IMR-90 (cell line): ENCODE data around the gene ACVR1. TPM values are rescaled to one million over a fixed set of nuclear protein-coding genes. Genes with fewer than 3 reads are reported as not detected.

Experiments
- ATAC-seq: fragments of 200-7000 bp; cut with Tn5 transposase; 2 replicates; pipeline ENCODE4 v1.9.1; 2020; ENCODE audit warnings: low read depth, mild to moderate bottlenecking, moderate library complexity
- BruUV-seq: library from RNA; stranded (reverse); fragments of 400-500 nt; replicated peaks from 2 replicates; lab custom pipeline; 2021; lab: Mats Ljungman, UMichigan
- CTCF ChIA-PET: fragments of 300-600 bp; formaldehyde crosslinking; extraction: SDS; loops from one replicate; lab custom pipeline; 2021; ENCODE audit warnings: antibody characterized with exemption; lab: Yijun Ruan, JAX
- POLR2A ChIA-PET: fragments of 300-600 bp; sonication (Branson Sonifier 250); formaldehyde crosslinking; loops from one replicate; lab custom pipeline; 2022; ENCODE audit warnings: antibody characterized with exemption; ENCODE audit not compliant: unreplicated experiment; lab: Charles Lee
- DNase-seq: peaks from one replicate; pipeline ENCODE4 v3.0.0; 2013
- H2AFZ ChIP-seq: replicated peaks from 2 replicates; pipeline ENCODE3; 2013; ENCODE audit warnings: low read length, mild to moderate bottlenecking; ENCODE audit not compliant: poor library complexity
- H2AK5ac ChIP-seq: 2 replicates; pipeline ENCODE4 v1.6.1; 2013; ENCODE audit warnings: low read depth, low read length, inconsistent platforms
- H2AK9ac ChIP-seq: replicated peaks from 2 replicates; pipeline ENCODE3; 2013; ENCODE audit warnings: mild to moderate bottlenecking, low read depth, low read length, moderate library complexity; ENCODE audit not compliant: poor library complexity
- H2BK120ac ChIP-seq: 2 replicates; pipeline ENCODE4 v1.6.1; 2013; ENCODE audit warnings: low read depth, low read length, inconsistent platforms
- H2BK15ac ChIP-seq: 3 replicates; pipeline ENCODE4 v1.6.1; 2013; ENCODE audit warnings: low read depth, low read length, inconsistent platforms
- H2BK20ac ChIP-seq: 2 replicates; pipeline ENCODE4 v1.6.1; 2013; ENCODE audit warnings: low read depth, mild to moderate bottlenecking, inconsistent platforms, low read length, moderate library complexity
- H2BK5ac ChIP-seq: 2 replicates; pipeline ENCODE4 v1.6.1; 2013; ENCODE audit warnings: mild to moderate bottlenecking, low read depth, low read length, inconsistent platforms; ENCODE audit not compliant: poor library complexity, severe bottlenecking
- H3K14ac ChIP-seq: replicated peaks from 2 replicates; pipeline ENCODE4 v1.6.1; 2013; ENCODE audit warnings: low read depth, low read length, inconsistent platforms
- H3K18ac ChIP-seq: 2 replicates; pipeline ENCODE4 v1.6.1; 2013; ENCODE audit warnings: low read depth, low read length, control low read depth
- H3K23ac ChIP-seq: 2 replicates; pipeline ENCODE4 v1.6.1; 2013; ENCODE audit warnings: low read depth, low read length, inconsistent platforms
- H3K27ac ChIP-seq: 2 replicates; pipeline ENCODE4 v1.5.1; 2013; ENCODE audit warnings: mild to moderate bottlenecking, control low read depth, low read length; ENCODE audit not compliant: insufficient read depth
- H3K27me3 ChIP-seq: 2 replicates; pipeline ENCODE4 v1.6.1; 2013; ENCODE audit warnings: low read length; ENCODE audit not compliant: control insufficient read depth, insufficient read depth
- H3K36me3 ChIP-seq: 2 replicates; pipeline ENCODE4 v1.6.1; 2013; ENCODE audit warnings: low read length, mixed read lengths; ENCODE audit not compliant: control insufficient read depth, insufficient read depth
- H3K4ac ChIP-seq: 2 replicates; pipeline ENCODE4 v1.6.1; 2013; ENCODE audit warnings: low read depth, low read length, inconsistent platforms
- H3K4me1 ChIP-seq: 2 replicates; pipeline ENCODE4 v1.6.1; 2013; ENCODE audit warnings: low read length, mixed read lengths; ENCODE audit not compliant: control insufficient read depth, insufficient read depth
- H3K4me2 ChIP-seq: 2 replicates; pipeline ENCODE4 v1.6.1; 2013; ENCODE audit warnings: low read depth, mild to moderate bottlenecking, control low read depth, low read length, moderate library complexity
- H3K4me3 ChIP-seq: 2 replicates; pipeline ENCODE4 v1.5.1; 2013; ENCODE audit warnings: low read depth, mild to moderate bottlenecking, control low read depth, low read length, moderate library complexity; ENCODE audit not compliant: insufficient read depth
- H3K56ac ChIP-seq: 2 replicates; pipeline ENCODE4 v1.6.1; 2013; ENCODE audit warnings: low read length, inconsistent platforms; ENCODE audit not compliant: insufficient read depth; ENCODE audit errors: extremely low read depth
- H3K79me1 ChIP-seq, 2 experiments: 2 replicates each; pipeline ENCODE4 v1.6.1; 2013; ENCODE audit warnings: low read length in 2 of 2, inconsistent platforms in 1 of 2, low read depth in 1 of 2
- H3K9ac ChIP-seq: 2 replicates; pipeline ENCODE4 v1.6.1; 2013; ENCODE audit warnings: low read depth, low read length, control low read depth
- H3K9me1 ChIP-seq: 2 replicates; pipeline ENCODE4 v1.6.1; 2013; ENCODE audit warnings: low read length, inconsistent platforms; ENCODE audit not compliant: insufficient read depth
- H3K9me3 ChIP-seq: 2 replicates; pipeline ENCODE4 v1.6.1; 2013; ENCODE audit warnings: low read length; ENCODE audit not compliant: control insufficient read depth, insufficient read depth
- H4K20me1 ChIP-seq: 2 replicates; pipeline ENCODE4 v1.6.1; 2013; ENCODE audit warnings: low read length, inconsistent platforms; ENCODE audit not compliant: insufficient read depth
- H4K5ac ChIP-seq: 2 replicates; pipeline ENCODE4 v1.6.1; 2013; ENCODE audit warnings: mild to moderate bottlenecking, low read depth, low read length, control low read depth
- H4K8ac ChIP-seq, 2 experiments: 2 replicates each; pipeline ENCODE4 v1.6.1; 2013; ENCODE audit warnings: low read depth in 2 of 2, low read length in 2 of 2, control low read depth in 1 of 2, inconsistent platforms in 1 of 2
- H4K91ac ChIP-seq: 2 replicates; pipeline ENCODE4 v1.6.1; 2013; ENCODE audit warnings: low read depth, low read length, inconsistent platforms; ENCODE audit not compliant: insufficient read depth
- BHLHE40 ChIP-seq: fragments of 150-350 bp; IDR thresholded peaks from 2 replicates; pipeline ENCODE4 v1.6.1; 2016; ENCODE audit warnings: mild to moderate bottlenecking, low read depth, low read length
- CEBPB ChIP-seq: IDR thresholded peaks from 2 replicates; pipeline ENCODE4 v1.6.1; 2012; ENCODE audit warnings: low read depth, low read length, improper control_type of control experiment
- FOS ChIP-seq: fragments of 150-350 bp; IDR thresholded peaks from 2 replicates; pipeline ENCODE4 v1.6.1; 2016; ENCODE audit warnings: low read depth, low read length
- MAFK ChIP-seq: IDR thresholded peaks from 2 replicates; pipeline ENCODE4 v1.6.1; 2012; ENCODE audit warnings: low read depth, low read length, improper control_type of control experiment
- MAZ ChIP-seq: IDR thresholded peaks from 2 replicates; pipeline ENCODE4 v1.6.1; 2012; ENCODE audit warnings: low read depth, mild to moderate bottlenecking, low read length, improper control_type of control experiment, moderate library complexity, borderline replicate concordance
- MXI1 ChIP-seq: IDR thresholded peaks from 2 replicates; pipeline ENCODE4 v1.6.1; 2012; ENCODE audit warnings: low read depth, mild to moderate bottlenecking, low read length, moderate library complexity, borderline replicate concordance
- NFE2L2 ChIP-seq: fragments of 150-350 bp; IDR thresholded peaks from 2 replicates; pipeline ENCODE4 v1.6.1; 2016; ENCODE audit warnings: low read depth, mild to moderate bottlenecking, low read length
- RAD21 ChIP-seq: IDR thresholded peaks from 2 replicates; pipeline ENCODE4 v1.6.1; 2012; ENCODE audit warnings: low read length, improper control_type of control experiment
- RCOR1 ChIP-seq: IDR thresholded peaks from 2 replicates; pipeline ENCODE4 v1.6.1; 2012; ENCODE audit warnings: mild to moderate bottlenecking, low read length, improper control_type of control experiment; ENCODE audit not compliant: insufficient replicate concordance
- SMC3 ChIP-seq: fragments of 150-350 bp; IDR thresholded peaks from 2 replicates; pipeline ENCODE4 v1.6.1; 2016; ENCODE audit warnings: low read depth, mild to moderate bottlenecking, antibody characterized with exemption, low read length, moderate library complexity
- WGBS, 2 experiments: methylation state at CpG; one replicate each; pipeline versions ENCODE4 v1.1.5 to v1.1.7; 2013; ENCODE audit warnings: missing lambda C conversion rate in 2 of 2; ENCODE audit not compliant: insufficient read length in 1 of 2; ENCODE audit errors: extremely low coverage in 2 of 2; 5-methylcytosine and 5-hydroxymethylcytosine counted together
- dilution Hi-C: fragments of 300-500 bp; cut with HindIII; formaldehyde crosslinking; loops from one replicate; pipeline ENCODE4 v1.14.3; 2018; ENCODE audit warnings: low sequenced_read_pairs; ENCODE audit not compliant: unreplicated experiment
- in situ Hi-C: fragments of 300-500 bp; cut with MboI; formaldehyde crosslinking; loops from 3 replicates; pipeline ENCODE4 v1.14.3; 2019; ENCODE audit warnings: low sequenced_read_pairs, inconsistent platforms, mixed read lengths
- intact Hi-C: fragments of 100-400 bp; cut with micrococcal nuclease; formaldehyde crosslinking; loops from 2 replicates; pipeline ENCODE4 v1.10.0; 2022
- polyA plus RNA-seq, 3 experiments: library from polyadenylated mRNA; depleted of rRNA; stranded (reverse); fragments of >200 nt; gene quantifications; 2 replicates each; pipeline ENCODE4 v1.2.3, GENCODE V29; 2012; ENCODE audit warnings: low replicate concordance in 1 of 3
- total RNA-seq: library from RNA; depleted of rRNA; stranded (reverse); fragments of >200 nt; gene quantifications from 2 replicates; pipeline ENCODE4 v1.2.3, GENCODE V29; 2012
- TF ChIP-seq, protein P1 (sequence below): fragments of 150-350 bp; IDR thresholded peaks from 2 replicates; pipeline ENCODE4 v1.6.1; 2017; ENCODE audit warnings: mild to moderate bottlenecking, antibody characterized with exemption, low read length, low read depth

ACVR1 gene
- total and polyA plus RNA-seq, 2 of the 4 experiments (the other 2 are of a cell fraction): 21.1 to 40.8 TPM

GRCh38 chr2:157692768-157693167 is 183.4 kb downstream of the ACVR1 start:
- in situ Hi-C loops: no loop called here
- Histone ChIP-seq H3K4ac (no peak overlapping the region), H3K36me3 (no peaks in the 10 kb centered on the region), H2BK5ac (peak overlapping the region; percentile 76), H2AK9ac (no peak overlapping the region), H3K9ac (no peak overlapping the region), H2BK15ac (no peak overlapping the region), H4K5ac (no peak overlapping the region), H3K56ac (no peak overlapping the region), H3K79me1 (no peaks in the 10 kb centered on the region), H3K4me2 (no peak overlapping the region), H2BK20ac (no peak overlapping the region), H3K18ac (no peak overlapping the region), H3K27ac (no peak overlapping the region), H3K4me3 (no peak overlapping the region), H3K9me1 (0 out of 2 replicates have a peak, but pooled peaks cover 2% of the 10 kb centered on the region), H2AFZ (no peak overlapping the region), H3K4me1 (peaks cover 4% of the 10 kb centered on the region; the same call in 1 of the 2 replicates), H3K23ac (no peak overlapping the region), H2AK5ac (no peak overlapping the region), H4K8ac (no peak overlapping the region), H4K91ac (no peak overlapping the region), H3K9me3 (peaks cover 2% of the 10 kb centered on the region; the same call in 1 of the 2 replicates), H3K14ac (no peak overlapping the region), H3K27me3 (no peaks in the 10 kb centered on the region), H4K20me1 (no peaks in the 10 kb centered on the region), H2BK120ac (no peak overlapping the region)
- WGBS, 2 experiments: no CpG with 5 or more reads among the region's 2 CpGs
- DNase-seq: peak; percentile 97
- peak; percentile 85 for ATAC-seq
- POLR2A ChIA-PET: interaction anchor here (0.6 kb wide), 2 partner anchors 12 to 332 kb away, joined by 3 read pairs; no protein-coding TSS in a partner anchor
- no TSS peak for BruUV-seq
- TF ChIP-seq MXI1 (no peak), CEBPB (no peak), MAFK (peak; percentile 97), NFE2L2 (peak; percentile 60; the same call in 1 of the 2 replicates), MAZ (no peak), SMC3 (no peak), RAD21 (no peak), FOS (peak; percentile 38; the same call in 1 of the 2 replicates), RCOR1 (peak; percentile 83), BHLHE40 (peak; percentile 49)
- TF ChIP-seq, protein P1, sequence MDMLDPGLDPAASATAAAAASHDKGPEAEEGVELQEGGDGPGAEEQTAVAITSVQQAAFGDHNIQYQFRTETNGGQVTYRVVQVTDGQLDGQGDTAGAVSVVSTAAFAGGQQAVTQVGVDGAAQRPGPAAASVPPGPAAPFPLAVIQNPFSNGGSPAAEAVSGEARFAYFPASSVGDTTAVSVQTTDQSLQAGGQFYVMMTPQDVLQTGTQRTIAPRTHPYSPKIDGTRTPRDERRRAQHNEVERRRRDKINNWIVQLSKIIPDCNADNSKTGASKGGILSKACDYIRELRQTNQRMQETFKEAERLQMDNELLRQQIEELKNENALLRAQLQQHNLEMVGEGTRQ: no peak
- intact Hi-C loops: no loop called here
- CTCF ChIA-PET: no interaction called here
- dilution Hi-C loops: no loop called here
